ENCODE results near the gene ADSS1. TPM values are rescaled to one million over a fixed set of nuclear protein-coding genes. Genes with fewer than 3 reads are reported as not detected.

The ADSS1 gene
- total RNA-seq, 1 donor from 2014 or later = 10.3 TPM

DNA sequence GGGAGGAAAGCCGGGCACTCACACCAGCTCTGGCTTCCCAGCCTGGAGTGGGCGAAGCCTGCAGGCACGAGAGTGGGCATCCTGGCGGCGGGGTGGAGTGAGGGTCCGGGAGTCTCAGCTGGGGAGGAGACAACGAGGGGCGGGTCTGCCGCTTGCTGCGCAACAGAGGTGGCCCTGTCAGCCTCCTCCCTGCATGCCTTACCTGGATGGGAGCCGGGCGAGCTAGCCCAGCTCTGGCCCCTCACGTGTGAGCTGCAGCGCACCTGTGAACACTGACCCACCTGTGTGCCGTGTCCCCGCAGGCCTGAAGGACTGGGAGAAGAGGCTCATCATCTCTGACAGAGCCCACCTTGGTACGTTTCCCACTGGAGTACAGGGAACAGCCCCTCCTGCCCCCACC is 15.0 kb downstream of the ADSS1 start:
- DNase-seq (ENCODE audit: extremely low spot score in 2 of 2) = no peak
- Histone ChIP-seq H3K4me3 (no peak overlapping the region), H3K27ac (no peak overlapping the region), H3K4me1 (peaks cover 29% of the 10 kb centered on the region), H3K9me3 (no peaks in the 10 kb centered on the region), H3K27me3 (no peaks in the 10 kb centered on the region), H3K36me3 (no peaks in the 10 kb centered on the region)
- intact Hi-C loops (cut with DNase I) = no loop called here
- no peak for TF ChIP-seq POLR2A (IDR thresholded peaks at IDR 0.05)
- TF ChIP-seq POLR2AphosphoS5 (IDR thresholded peaks at IDR 0.05; ENCODE audit: insufficient read depth in 1 of 2, low read depth in 1 of 2) = no peak

DNA sequence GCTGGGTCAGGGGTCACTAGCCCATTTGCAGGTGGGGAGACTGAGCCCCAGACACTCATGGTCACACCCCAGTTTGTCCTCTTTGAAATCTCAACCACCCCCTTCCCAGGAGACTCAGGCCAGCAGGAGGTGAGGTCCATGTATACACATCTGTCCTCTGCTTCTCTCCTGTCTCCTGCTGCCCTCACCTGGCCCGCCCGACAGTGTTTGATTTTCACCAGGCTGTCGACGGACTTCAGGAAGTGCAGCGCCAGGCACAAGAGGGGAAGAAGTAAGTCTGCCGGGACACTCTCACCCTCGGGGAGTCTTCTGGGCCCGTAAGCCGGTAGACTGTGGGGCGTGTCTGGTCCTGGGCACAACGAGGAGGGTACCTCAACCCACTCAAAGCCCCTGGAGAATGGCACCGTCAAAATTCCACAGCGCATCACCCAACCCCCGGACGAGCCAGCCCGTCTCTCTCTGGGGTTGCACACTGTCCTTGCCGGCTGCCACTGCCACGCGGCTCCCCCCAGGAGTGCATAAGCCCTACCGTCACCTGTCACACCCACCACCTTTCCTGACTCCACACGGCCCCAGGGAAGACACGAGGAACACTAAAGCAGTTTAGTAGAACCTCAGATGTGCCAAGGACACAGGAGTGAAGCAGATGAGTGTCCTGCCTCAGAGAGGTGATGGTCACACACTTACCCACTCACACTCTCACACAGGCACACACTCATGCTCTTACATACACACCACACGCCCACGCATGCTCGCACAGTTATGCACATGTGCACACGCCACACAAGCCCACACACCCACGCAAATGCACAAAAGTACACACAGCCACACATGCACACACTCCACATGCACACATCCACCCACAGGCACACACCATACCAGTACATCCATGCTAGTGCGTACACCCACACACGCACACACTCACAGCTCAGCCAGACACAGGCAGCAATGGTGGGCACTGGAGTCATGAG is 15.8 kb downstream of the ADSS1 start:
- Histone ChIP-seq H3K36me3 (no peaks in the 10 kb centered on the region), H3K27ac (no peak overlapping the region), H3K27me3 (no peaks in the 10 kb centered on the region), H3K9me3 (no peaks in the 10 kb centered on the region), H3K4me3 (no peak overlapping the region), H3K4me1 (peaks cover 22% of the 10 kb centered on the region)
- intact Hi-C loops (cut with DNase I) = no loop called here
- TF ChIP-seq, protein P1, sequence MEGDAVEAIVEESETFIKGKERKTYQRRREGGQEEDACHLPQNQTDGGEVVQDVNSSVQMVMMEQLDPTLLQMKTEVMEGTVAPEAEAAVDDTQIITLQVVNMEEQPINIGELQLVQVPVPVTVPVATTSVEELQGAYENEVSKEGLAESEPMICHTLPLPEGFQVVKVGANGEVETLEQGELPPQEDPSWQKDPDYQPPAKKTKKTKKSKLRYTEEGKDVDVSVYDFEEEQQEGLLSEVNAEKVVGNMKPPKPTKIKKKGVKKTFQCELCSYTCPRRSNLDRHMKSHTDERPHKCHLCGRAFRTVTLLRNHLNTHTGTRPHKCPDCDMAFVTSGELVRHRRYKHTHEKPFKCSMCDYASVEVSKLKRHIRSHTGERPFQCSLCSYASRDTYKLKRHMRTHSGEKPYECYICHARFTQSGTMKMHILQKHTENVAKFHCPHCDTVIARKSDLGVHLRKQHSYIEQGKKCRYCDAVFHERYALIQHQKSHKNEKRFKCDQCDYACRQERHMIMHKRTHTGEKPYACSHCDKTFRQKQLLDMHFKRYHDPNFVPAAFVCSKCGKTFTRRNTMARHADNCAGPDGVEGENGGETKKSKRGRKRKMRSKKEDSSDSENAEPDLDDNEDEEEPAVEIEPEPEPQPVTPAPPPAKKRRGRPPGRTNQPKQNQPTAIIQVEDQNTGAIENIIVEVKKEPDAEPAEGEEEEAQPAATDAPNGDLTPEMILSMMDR (IDR thresholded peaks at IDR 0.05) = no peak
- no peak for TF ChIP-seq POLR2A (IDR thresholded peaks at IDR 0.05)
- TF ChIP-seq POLR2AphosphoS5 (IDR thresholded peaks at IDR 0.05; ENCODE audit: insufficient read depth in 1 of 2, low read depth in 1 of 2) = no peak
- DNase-seq (ENCODE audit: extremely low spot score in 2 of 2) = no peak

DNA sequence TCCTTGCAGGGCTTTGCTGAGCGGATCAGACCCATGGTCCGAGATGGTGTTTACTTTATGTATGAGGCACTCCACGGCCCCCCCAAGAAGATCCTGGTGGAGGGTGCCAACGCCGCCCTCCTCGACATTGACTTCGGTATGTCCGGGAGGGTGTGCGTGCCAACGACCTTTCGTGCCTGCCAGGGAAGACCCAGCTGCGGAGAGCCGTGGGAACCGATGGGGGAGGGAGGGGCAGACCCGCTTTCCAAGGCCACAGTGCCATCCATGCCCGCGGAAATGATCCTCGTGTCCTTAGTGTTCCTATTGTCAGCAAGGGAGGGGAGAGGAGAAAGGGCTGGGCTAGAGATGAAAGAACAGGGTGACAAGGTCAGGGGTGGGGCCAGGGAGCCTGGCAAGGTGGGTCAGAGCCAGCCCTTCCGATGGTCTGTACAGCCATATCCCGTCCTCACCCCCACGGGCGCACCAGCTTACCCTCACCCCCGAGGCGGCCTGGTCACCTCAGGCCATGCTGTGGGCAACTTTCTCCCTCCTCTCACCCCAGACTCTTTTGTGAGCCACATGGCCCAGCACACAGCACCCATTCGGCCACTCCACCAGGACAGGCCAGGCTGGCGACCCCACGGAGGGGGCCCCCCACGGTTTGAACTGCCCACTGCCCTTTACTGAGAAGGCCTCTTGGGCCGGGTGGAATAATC is 17.2 kb downstream of the ADSS1 start:
- no peaks in the 10 kb centered on the region for H3K9me3 ChIP-seq
- intact Hi-C loops (cut with DNase I) = no loop called here
- no peak for DNase-seq (ENCODE audit: extremely low spot score in 2 of 2)
- H3K36me3 ChIP-seq = no peaks in the 10 kb centered on the region
- H3K4me3 ChIP-seq = no peak overlapping the region
- H3K27me3 ChIP-seq = no peaks in the 10 kb centered on the region
- H3K4me1 ChIP-seq = peaks cover 12% of the 10 kb centered on the region
- TF ChIP-seq, protein P1 (IDR thresholded peaks at IDR 0.05) = no peak
- TF ChIP-seq POLR2A (IDR thresholded peaks at IDR 0.05) (no peak), POLR2AphosphoS5 (IDR thresholded peaks at IDR 0.05; ENCODE audit: insufficient read depth in 1 of 2, low read depth in 1 of 2) (no peak)
- H3K27ac ChIP-seq = no peak overlapping the region

DNA sequence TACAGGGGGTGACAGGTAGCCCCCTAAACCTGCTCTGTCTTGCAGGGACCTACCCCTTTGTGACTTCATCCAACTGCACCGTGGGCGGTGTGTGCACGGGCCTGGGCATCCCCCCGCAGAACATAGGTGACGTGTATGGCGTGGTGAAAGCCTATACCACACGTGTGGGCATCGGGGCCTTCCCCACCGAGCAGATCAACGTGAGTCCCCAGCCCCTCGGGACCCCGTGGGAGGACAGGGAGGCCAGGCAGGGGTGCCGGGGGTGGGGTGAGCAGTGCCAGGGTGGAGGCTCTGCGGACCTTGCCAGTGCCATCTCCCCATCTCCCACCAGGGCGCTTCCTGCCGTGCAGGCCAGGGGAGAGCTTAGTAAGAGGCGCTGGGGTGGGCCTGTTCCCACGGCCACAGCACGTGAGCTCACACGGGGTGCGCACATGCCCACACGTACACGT is 17.8 kb downstream of the ADSS1 start:
- H3K27me3 ChIP-seq = no peaks in the 10 kb centered on the region
- intact Hi-C loops (cut with DNase I) = no loop called here
- H3K9me3 ChIP-seq = no peaks in the 10 kb centered on the region
- DNase-seq (ENCODE audit: extremely low spot score in 2 of 2) = no peak
- TF ChIP-seq, protein P1 (IDR thresholded peaks at IDR 0.05) = no peak
- TF ChIP-seq POLR2AphosphoS5 (IDR thresholded peaks at IDR 0.05; ENCODE audit: insufficient read depth in 1 of 2, low read depth in 1 of 2) (no peak), POLR2A (IDR thresholded peaks at IDR 0.05) (no peak)
- H3K36me3 ChIP-seq = no peaks in the 10 kb centered on the region
- no peak overlapping the region for H3K27ac ChIP-seq
- H3K4me3 ChIP-seq = no peak overlapping the region
- peaks cover 11% of the 10 kb centered on the region for H3K4me1 ChIP-seq

DNA sequence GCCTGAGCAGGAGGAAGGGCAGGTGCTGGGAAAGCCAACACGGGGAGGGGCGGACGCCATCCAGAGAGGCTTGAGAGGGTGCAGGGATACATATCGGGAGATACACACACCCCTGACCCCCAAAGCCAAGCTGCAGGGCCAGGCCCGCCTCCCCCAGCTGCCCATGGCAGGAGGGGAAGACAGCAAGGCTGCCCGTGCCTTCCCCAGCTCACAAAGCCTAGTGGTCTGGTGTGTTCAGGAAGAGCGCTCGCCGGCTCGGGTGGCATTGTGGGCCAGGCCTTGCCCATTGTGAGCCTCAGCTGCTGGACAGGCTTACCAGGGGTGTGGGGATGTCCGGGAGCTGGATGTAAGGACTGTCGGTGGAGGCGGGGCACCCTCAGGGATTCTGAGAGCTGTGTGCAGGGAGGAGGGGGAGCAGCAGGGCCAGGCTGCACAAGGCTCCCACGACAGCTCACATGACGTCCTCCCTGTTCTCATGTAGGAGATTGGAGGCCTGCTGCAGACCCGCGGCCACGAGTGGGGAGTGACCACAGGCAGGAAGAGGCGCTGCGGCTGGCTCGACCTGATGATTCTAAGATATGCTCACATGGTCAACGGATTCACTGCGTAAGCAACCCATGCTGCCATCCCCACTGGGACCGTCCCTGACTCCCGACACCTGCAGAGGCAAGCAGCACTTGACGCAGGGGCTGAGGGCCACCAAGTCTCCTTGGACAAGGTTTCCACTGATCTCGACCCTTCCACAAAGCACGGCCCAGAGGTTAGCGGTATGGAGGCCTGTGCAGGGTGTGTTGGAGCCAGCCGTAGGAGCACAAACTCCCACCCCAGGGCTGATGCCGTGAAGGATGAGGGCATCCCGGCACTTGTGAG is 18.8 kb downstream of the ADSS1 start:
- no peaks in the 10 kb centered on the region for H3K36me3 ChIP-seq
- no peak for DNase-seq (ENCODE audit: extremely low spot score in 2 of 2)
- intact Hi-C loops (cut with DNase I) = no loop called here
- no peak overlapping the region for H3K27ac ChIP-seq
- no peaks in the 10 kb centered on the region for H3K27me3 ChIP-seq
- H3K9me3 ChIP-seq = no peaks in the 10 kb centered on the region
- peaks cover 16% of the 10 kb centered on the region for H3K4me1 ChIP-seq
- TF ChIP-seq, protein P1 (IDR thresholded peaks at IDR 0.05) = no peak
- TF ChIP-seq POLR2AphosphoS5 (IDR thresholded peaks at IDR 0.05; ENCODE audit: insufficient read depth in 1 of 2, low read depth in 1 of 2) (no peak), POLR2A (IDR thresholded peaks at IDR 0.05) (no peak)
- no peak overlapping the region for H3K4me3 ChIP-seq

Data from vagina (tissue), 2 donors.